GM19372 (cell line): ENCODE measurements around the gene DAPK3.
"Not testable (repeated sequence)": the region's sequence is repeated elsewhere in the genome, so short reads cannot be mapped to it uniquely, and the experiment has no call there.

Experiments
- ATAC-seq: cut with Tn5 transposase; IDR thresholded peaks from one replicate; pipeline ENCODE4 v1.9.1; 2021; ENCODE audit warnings: mild to moderate bottlenecking, low read depth, moderate library complexity; ENCODE audit not compliant: unreplicated experiment

The DAPK3 gene

DNA sequence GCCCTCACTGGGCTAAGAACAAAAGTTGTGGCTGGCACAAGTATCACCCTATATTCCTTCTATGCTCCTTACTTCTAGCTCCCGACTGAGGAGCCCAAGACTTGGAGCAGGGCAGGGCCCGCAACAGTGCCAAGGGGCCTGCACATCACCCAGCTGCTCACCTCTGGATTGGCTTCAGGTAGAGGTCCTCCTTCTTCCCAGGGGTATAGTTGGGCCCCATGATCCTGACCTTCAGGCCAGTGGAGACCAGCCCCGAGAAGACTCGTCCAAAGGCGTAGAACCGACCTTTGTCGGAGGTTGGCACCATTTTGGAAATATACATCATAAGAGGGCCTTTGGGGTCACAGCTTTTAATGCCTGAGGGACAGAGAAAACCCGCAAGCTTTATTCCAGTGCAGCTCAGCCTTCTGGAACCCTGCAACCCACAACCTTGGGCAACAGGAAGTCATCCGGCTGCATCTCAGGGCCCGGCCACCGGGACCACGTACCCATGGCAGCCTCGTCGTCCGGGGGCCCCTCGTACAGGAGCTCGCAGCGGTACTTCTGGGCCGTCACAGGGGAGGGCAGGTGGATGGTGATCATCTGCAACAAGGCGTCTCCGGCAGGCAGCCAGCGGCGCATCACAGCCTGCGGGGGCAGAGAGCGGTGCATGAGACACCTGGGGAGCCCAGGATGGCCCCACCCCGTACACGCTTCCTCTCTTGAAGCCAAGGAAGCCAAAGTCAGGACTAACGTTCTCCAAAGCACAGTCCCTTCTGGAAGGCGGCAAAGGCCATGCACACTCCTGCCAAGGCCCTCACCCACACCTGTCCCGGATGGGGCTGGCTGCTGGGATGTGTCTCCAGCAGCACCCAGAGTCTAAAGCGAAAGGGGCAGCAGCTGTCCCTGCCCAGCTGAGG lies 9.7 kb upstream of the DAPK3 start:
- ATAC-seq, result no peak

DNA sequence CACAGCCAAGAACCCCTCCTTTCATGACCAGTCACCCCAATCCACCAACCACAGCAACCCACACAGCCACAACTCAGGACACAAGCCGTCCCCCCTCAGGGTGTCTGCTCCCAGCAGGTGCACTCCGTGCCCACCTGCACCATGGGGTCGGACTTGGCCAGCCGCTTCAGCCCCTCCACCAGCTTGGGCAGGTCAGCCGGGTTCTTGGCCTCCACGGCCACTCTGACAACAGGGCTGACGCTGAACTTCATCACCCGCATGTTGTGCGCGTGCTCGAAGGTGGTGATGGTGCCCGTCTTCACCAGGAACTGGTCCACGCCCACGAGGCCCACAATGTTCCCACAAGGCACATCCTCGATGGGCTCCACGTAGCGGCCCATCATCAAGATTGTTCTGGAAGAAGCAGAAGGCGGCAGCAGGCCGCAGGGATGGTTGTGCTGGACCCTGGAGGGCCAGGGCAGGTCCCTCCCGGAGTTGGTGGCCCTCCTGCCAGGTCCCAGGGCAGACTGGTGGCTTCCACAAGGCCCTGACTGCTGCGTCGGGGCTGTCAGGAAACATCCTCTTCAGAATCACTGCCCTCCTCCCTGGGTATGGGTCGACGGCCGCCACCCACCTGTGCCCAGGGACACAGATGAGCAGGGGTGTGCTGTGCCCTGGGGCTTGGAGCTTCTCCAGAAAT lies 8.9 kb upstream of the DAPK3 start:
- no peak for ATAC-seq

GRCh38 chr19:3979289-3979673 lies 8.4 kb upstream of the DAPK3 start:
- ATAC-seq, result no peak

GRCh38 chr19:3978145-3978544 lies 7.2 kb upstream of the DAPK3 start:
- ATAC-seq, result no peak

DNA sequence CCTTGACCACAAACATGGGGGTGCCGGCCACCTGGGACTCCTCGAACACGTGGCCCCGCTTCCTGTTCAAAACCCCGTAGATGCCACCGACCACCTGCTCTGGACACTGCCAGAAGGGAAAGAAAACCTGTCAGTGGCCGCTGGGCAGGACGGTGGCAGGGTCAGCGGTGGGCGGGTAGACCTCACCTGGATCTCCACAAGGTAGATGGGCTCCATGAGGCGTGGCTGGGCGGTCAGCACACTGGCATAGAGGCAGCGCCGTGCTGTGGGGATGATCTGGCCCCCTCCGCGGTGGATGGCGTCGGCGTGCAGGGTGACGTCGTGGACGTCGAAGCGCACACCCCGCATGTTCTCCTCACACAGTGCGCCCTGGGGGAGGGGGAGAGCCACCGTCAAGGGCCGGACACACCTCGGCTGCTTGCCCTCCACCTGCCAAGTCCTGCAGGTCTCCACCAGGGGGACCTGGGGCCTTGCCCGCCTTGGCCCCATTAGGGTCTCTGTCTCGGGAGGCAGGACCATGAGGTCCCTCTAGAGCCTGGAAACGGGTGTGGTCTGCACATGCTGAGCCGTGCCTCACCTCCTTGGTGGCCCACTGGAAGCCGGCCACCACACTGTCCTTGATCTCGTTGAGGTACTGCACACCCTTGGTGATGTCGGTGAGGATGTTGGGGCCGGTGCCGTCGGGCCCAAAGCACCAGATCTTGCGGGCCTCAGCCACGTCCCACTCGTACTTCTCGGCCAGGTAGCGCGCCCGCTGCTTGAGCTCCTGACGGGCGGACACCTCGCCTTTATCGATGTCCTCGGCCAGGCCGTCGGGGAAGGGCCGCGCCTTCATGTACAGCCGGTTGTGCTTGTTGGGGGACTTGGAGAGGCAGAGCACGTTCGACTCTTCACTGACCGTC lies 6.6 kb upstream of the DAPK3 start:
- no peak for ATAC-seq

DNA sequence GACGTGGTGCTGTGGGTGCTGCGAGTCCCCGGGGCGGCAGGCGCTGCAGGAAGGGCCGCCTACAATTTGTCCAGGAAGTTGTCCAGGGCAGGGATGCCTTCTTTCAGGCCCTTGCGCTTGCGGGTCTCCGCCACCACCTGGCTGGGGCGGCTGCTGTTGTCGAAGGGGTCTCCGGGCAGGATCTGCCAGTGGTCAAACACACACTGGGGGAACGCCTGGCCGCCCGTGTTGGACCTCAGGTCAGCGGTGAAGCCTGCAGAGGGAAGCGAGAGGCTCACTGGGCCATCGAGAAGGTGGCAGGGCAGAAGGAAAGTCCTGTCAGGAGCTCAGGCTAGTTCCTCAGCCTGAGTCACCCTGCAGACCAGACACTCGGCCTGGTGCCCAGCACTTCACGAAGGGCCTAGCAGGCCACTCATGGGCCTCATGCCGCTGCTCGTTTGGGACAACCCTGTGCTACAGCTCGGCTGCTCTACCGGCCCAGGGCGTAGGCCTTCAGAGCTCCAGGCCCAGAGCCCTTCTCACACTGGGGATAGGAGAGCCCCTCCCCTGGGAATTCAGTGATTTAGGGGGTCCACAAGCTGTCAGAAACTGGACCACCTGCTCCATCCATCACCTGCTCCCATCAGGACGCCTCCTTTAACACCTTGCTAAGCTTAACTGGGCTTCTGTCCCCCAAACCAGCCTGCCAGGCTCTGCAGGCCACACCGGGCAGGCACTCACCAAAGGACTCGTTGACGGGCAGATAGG lies 5.8 kb upstream of the DAPK3 start:
- ATAC-seq, result no peak

GRCh38 chr19:3975637-3976087 lies 4.8 kb upstream of the DAPK3 start:
- no peak for ATAC-seq

DNA sequence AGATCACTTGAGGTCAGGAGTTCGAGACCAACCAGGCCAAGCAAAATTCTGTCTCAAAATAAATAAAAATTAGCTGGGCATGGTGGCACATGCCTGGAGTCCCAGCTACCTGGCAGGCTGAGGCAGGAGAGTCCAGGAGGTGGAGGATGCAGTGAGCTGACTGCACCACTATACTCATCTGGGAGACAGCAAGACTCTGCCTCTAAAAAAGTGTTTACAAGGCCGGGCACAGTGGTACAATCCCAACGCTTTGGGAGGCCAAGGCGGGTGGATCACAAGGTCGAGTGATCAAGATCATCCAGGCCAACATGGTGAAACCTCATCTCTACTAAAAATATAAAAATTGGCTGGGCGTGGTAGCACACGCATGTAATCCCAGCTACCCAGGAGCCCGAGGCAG lies 4.2 kb upstream of the DAPK3 start:
- ATAC-seq, result no peak

GRCh38 chr19:3970313-3970807 lies 539 bp downstream of the DAPK3 start:
- ATAC-seq, result no peak

DNA sequence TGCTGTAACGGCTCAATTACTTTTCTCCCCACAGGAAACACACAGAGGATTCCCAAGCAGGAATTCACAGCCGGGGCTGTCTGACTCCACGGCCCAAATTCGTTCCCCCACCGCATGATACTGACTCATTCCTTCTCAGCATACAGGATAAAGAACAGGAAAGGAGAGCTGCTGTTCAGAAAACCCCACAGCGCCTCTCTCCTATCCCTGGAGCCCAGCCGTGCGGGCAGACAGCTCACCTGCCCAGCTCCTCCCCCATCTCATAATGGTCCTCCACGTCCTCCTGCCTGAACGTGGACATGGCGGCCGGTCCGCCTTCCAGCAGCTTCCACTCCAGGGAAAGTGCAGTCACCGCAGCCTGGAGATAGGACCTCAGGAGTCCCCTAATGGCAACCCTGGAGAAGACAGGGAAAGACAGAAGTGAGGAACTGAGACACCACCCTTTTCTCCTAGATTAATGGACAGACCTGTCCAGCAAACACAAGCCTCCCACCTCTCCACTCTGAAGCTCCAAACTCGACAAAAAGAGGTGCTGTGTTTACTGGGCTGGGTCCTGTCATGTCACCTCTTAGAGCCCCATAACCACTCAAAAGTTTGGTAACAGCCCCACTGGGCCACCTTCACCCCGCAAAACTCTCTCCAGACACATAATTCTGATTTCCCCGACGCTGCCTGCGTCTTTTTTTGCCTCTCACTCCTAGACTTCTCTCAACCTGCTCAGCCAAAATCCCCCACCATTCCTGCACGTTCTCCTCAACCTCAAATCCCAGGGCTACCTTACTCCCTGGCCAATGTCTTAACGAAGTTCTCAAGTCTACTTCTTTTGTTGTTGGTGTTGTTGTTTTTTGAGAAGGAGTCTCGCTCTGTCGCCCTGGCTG lies 1.2 kb downstream of the DAPK3 start:
- no peak for ATAC-seq

GRCh38 chr19:3968556-3969434 lies 2.1 kb downstream of the DAPK3 start:
- ATAC-seq, result no peak

DNA sequence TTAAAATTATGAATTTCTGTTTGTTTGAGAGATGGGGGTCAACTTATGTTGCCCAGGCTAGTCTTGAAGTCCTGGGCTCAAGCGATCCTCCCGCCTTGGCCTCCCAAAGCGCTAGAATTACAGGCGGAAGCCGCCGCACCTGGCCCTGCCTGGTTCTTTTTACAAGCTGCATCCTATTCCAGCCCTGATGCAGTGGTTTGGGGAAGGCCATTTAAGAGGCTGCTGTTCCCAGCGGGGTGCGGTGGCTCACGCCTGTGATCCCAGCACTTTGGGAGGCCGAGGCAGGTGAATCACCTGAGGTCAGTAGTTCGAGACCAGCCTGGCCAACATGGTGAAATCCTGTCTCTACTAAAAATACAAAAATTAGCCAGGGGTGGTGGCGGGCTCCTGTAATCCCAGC lies 2.9 kb downstream of the DAPK3 start:
- ATAC-seq, result not testable (repeated sequence)

DNA sequence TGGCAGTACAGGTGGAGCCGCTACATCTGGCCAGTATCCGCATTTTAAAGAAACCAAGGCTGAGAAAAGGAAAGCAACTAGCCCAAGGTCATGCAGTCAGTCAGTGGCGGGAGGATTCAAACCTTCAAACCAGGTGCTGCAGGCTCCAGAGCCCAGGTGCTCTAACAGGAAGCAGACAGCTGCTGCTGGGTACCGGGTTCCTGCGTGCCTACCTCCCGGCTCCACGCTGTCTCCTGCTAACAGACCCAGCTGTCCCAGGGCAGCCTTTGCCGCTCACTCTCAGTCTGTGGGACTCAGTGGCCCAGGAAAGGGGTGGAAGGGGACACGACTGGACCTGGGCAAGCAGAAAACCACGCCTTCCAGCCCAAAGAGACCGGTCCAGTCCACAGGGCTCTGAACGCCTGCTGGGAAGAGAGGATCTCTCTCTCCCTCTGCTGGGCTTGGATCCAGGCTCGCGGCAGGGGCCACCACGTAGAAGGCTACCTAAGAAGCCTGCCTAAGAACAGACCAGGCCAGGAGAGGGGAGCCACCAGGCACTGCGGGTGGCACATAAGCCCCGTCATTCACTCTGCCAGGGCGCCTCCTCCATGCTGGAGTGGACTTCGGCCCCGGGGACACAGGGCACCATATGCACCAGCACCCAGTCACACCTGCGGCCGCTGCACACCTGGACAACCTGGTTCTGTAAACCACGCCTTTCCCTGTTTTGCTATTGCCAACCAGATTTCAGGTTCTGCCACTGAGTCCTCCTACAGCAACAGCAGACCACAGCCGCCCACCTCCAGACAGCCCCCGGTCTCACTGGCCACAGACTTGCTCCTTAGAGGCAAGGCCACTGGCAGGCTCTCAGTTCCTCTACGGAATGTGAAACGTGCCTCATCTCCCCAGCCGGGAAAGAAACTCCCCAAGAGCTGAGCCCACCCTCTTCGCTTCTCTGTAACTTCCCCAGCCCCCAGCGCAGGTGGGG lies 4.6 kb downstream of the DAPK3 start:
- ATAC-seq, result no peak

DNA sequence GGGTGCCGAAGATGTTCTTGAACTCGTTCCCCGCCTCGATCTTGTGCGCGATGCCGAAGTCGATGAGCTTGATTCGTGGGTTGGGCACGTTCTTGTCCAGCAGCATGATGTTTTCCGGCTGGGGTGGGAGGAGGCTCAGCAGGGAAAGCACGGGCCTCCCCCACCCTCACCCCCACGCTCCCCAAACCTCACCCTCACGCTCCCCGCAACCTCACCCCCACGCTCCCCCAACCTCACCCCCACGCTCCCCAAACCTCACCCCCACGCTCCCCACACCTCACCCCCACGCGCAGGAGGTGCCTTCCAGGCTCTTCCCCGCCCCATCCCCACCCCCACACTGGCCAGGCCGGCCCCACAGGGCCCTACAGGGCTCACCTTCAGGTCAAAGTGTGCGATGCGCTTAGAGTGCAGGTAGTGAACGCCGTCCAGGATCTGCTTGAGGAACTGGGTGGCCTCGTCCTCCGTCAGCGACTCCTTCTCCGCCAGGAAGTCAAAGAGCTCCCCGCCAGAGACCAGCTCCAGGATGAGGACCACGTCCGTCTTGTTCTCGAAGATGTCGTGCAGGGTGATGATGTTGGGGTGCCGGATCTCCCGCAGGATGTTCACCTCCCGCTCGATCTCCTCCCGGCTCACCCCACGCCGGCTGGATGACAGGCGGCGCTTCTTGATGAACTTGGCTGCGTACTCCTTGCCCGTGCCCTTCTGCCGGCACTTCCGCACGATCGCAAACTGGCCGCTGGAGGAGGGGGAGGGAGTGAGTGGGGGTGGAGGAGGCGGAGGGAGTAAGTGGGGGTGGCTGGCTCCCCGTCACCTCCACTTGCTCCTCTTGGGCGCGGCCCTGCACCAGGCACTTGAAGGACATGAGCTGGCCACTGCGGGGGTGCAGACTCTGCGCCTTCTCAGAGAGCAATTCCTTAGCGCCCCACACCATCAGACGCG lies 6.4 kb downstream of the DAPK3 start:
- no peak for ATAC-seq

DNA sequence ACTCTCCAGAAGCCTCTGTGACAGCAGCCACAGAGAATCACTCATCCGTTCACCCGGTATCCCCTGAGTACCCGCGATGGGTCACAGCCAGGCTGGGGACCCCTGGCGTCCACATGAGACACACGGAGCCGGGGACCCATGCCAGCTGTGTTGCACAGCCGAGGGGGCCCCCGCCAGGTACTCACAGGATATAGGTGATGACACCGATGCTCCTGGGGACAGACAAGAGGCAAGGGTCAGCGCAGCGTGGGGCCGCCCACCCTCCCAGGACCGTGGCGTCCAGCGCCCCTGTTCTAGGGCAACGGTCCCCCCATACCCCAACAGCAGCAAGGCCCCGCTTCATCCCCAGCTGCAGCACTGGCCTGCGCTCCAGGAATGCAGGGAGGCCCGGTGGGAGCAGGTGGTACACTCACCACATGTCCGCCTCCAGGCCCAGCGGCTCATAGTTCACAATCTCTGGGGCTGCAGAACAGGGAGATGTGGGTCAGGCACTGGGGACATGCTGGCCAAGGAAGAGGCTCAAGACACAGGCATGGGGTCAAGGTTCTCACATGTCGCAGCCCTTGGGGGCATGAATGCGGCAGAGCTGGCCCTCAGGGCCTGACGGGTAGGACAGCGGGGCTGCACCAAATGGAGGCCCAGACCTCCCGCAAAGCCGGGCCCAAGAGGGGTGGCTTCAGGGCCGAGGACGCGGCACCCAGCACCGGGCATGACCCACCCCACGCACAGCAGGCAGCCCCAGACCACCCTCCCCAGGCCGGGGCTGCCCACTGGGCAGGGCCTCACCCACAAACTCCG lies 7.2 kb downstream of the DAPK3 start:
- ATAC-seq, result no peak
